NCI-H187 (cell line): ENCODE measurements around the gene GMPR2.
A peak's percentile ranks its signal among the peaks of the same experiment; 100 is the strongest.
"Not testable (repeated sequence)": the region's sequence is repeated elsewhere in the genome, so short reads cannot be mapped to it uniquely, and the experiment has no call there.

ENCODE experiments used
- DNase-seq, 2 experiments: peaks; one replicate each; lab custom pipeline; 2025; lab: John Stamatoyannopoulos, UW

The GMPR2 gene

GRCh38 chr14:24202538-24202937, 30.2 kb upstream of the GMPR2 start:
- DNase-seq: not testable (repeated sequence)

DNA sequence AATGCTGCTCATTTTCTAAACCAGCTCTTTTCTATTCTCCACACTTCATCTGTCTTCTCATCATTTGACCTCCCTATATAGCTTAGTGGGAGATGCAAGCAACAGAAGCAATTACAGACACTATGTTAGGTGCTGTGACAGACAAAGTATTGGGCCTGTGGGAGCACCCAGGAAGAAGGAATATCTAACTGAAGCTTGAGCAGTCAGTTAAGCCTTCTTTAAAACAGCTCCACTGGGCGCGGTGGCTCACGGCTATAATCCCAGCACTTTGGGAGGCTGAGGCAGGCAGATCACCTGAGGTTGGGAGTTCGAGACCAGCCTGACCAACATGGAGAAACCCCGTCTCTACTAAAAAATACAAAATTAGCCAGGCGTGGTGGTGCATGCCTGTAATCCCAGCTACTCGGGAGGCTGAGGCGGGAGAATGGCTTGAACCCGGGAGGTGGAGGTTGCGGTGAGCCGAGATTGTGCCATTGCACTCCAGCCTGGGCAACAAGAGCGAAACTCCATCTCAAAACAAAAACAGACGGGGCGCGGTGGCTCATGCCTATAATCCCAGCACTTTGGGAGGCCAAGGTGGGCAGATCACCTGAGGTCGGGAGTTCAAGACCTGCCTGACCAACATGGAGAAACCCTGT, 29.4 kb upstream of the GMPR2 start:
- not testable (repeated sequence) for DNase-seq

DNA sequence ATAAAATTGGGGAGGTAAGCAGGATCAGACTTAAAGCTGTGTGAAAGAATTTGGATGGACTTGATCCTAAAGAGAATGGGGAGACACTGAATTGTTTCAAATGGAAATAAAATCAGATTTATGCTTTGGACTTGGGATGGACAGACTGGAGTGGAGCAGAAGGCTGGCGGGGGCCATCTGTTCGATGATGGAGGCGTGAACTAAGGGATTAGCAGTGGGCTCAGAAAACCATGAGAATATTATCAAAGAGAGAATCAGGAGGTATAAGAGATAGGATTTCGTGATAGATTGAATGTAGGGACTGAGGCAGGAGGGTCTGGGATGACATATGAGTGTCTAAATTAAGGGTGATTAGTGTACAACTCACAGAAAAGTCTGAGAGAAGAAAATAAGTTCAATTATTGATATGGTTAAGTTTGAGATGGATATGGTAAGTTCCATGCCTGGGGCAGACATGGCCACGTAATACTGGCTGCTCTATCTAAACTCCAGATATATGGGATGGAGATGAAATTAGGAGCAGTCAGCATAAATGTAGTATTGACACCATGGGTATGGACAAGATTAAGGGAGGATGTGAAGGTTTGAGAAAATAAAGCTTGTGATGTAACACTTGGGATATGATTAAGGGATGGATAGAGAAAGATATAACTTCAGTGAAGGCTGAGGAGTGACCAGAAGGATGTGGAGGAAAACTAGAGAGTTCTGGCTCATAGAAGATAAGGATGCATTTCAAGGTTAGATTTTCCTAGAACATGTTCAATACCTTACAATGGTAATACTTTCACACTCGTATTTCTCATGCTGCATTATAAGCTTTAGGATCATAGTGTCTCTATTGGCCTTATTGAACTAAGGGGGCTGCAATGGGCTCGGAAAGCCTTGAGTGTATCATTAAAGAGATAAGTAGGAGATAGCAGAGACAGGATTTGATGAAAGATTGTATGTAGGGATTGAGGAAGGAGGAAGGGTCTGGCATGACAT, 28.3 kb upstream of the GMPR2 start:
- no peak for DNase-seq

- DNase-seq: no peak
These were observed 26.2 kb upstream of the GMPR2 start for GRCh38 chr14:24206260-24207103.

- DNase-seq: no peak
These were observed 25.6 kb upstream of the GMPR2 start for GRCh38 chr14:24207104-24207551.

GRCh38 chr14:24207625-24208024, 25.1 kb upstream of the GMPR2 start:
- no peak for DNase-seq

DNA sequence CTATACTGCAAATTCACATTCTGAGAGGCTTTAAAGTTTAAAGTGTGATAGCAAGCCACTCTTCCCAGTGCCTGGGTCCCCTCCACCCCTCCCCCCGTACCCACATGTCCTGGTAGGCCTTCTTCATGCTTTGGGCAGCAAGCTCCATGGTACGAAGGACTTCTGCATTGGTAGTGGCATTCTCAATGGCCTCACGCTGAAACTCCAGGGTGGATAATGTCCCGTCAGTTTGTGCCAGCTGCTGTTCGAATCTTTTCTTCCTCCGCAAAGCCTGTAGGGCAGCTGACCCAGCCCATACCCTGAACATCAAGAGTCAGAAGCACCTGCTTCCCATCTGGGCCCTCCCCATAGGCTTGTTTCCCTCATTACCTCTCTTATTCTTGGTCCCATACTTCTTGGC, 21.4 kb upstream of the GMPR2 start:
- no peak for DNase-seq

DNA sequence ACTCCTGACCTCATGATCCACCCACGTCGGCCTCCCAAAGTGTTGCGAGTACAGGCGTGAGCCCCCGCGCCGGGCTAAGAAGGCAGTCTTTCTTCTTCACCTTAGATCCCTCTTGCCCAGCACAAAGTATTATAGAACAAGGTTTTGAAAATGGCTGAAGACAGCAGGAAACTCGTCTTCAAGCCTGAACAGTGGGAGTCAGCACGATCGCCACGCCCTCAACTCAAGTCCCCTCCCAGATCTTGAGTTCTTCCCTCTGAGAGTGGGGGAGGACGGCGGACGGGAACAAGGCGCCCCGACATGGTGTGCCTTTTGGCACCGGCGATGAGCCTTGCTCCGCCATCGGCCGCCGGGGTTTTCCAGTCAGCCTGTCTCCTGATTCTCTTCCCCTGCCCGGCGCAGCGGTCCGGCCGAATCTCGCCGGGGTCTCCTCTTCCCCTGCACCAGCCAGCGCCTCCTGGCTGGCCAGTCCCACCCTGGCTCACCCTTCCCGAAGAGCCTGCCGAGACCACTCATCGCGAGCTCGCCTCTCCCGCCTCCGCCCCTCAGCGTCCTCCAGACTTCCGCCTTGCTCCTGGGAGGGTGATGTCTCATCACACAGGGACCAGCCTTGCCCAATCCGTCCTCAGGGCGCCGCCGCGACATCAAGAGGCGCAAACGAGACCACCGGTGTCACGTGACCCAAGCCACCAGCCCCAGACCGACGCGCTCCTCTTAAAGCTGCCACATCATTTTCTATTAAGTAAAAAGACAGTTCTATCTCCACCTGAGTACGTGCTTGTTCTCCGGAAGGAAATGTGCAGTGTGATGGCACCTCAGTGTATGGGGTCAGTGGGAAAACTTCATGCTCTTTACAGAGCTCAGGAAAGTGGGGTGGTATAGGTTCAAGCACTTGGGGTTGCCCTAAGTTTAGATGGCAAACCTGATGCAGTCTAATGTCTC, 19.5 kb upstream of the GMPR2 start, which contains the start of gene CHMP4A:
Gene CHMP4A, minus strand, starts transcription at position 565 of the 942 bp plus-strand sequence. Its CDS starts 49 bp downstream, at position 516.
- DNase-seq: peak; percentile 83 to 99

DNA sequence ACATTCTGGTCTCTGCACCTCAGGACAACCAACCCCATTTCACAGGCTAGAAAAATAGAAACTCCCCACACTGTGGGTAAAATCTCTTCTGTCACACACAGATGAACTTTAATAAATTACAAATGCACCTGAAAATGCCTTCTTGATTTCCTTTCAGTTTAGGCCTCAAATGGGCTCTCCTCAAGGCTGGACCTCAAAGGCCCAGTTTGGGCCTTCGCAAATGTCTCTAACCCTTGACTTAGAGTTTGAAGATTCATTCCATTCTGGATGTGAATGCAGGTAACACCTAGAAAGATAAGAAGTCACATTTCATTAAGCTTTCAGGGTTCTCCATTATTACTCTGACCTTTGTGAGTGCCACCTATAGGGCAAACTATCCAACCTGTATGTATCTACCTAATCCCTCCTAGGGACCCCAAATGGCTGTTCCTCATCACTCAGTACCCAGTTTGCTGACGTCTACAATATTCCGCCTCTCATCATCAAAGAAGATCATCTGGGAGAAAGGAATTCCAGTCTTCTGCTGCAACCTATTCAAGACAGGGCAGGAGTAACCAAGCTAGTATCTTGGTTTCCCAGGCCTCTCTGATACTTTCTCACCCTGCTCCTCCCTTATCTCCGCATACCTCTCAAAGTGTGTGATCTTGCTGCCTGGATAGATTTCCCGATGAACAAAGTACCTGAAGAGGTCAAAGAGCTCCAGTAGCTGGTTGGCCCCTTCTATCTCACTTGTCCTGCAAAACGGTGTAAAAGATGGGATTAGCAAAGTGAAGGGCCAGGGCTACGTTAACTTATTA, 18.7 kb upstream of the GMPR2 start:
- no peak for DNase-seq

- peak; percentile 79 to 88 for DNase-seq
These were observed 17.0 kb upstream of the GMPR2 start, which contains the start of gene MDP1 for GRCh38 chr14:24215495-24216344. Gene MDP1 (minus strand): TSS chr14:24216066. CDS start chr14:24215955, 111 bp downstream.

GRCh38 chr14:24216345-24216699, 16.4 kb upstream of the GMPR2 start:
- no peak for DNase-seq

- not testable (repeated sequence) for DNase-seq
These were observed 15.9 kb upstream of the GMPR2 start for GRCh38 chr14:24216876-24217275.

- no peak for DNase-seq
These were observed 13.6 kb upstream of the GMPR2 start for GRCh38 chr14:24219080-24219479.

- no peak for DNase-seq
These were observed 13.2 kb upstream of the GMPR2 start for GRCh38 chr14:24219521-24219920.

- DNase-seq: not testable (repeated sequence)
These were observed 9.7 kb upstream of the GMPR2 start for GRCh38 chr14:24222987-24223386.

- DNase-seq: no peak
These were observed 8.1 kb upstream of the GMPR2 start for GRCh38 chr14:24224618-24225071.

DNA sequence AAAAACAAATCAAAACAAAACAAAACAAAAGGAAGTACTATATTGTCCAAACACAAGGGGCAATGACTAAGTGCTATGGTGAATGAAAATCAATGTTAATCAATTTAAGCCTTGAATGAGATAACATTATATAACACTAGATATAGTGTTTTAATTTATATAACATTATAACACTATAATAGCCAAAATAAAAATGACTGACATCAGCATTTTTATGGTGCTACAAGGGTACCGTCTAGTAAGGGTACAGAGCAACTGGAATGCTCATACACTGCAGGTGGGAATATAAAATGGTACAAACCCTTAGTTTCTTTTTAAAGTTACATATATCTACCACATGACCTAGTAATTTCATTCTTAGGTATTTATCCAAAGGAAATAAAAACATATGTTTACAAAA, 6.3 kb upstream of the GMPR2 start:
- no peak for DNase-seq

DNA sequence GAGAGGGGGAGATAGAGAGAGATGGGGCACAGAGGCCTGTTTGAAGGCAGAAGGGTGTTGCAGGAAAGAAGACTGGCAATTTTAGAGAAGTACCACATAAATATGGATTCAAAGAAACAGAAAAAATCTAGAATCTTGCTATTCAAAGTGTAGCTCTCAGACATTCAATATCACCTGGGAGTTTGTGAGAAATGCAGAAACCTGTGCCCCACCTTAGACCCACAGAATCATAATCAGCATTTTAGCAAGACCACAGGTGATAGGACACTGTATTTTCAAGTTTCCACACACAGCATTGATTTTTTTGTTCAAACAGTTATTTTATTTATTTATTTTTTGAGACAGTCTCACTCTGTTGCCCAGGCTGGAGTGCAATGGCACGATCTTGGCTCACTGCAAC, 3.8 kb upstream of the GMPR2 start:
- no peak for DNase-seq
